ENCODE results near the gene GPR142. TPM values are rescaled to one million over a fixed set of nuclear protein-coding genes. Genes with fewer than 3 reads are reported as not detected.

GPR142 gene
- total and polyA plus RNA-seq, 2 of the 13 experiments (the other 11 are each of a cell fraction or from before 2014, with no cell fraction given): not detected

- CTCF ChIA-PET (ENCODE audit: low intra/inter-chr PET ratio, low total read pairs): no interaction called here
- H3K9ac ChIP-seq (ENCODE audit: insufficient read depth, low read depth, low read length): no peak overlapping the region
- POLR2A ChIA-PET: no interaction called here
Measured at GRCh38 chr17:74337834-74338500, 29.3 kb upstream of the GPR142 start.

More at GRCh38 chr17:74337834-74338500, 29.3 kb upstream of the GPR142 start:
- Histone ChIP-seq H3K4me1 (ENCODE audit: insufficient read depth, low read length) (peaks cover 10% of the 10 kb centered on the region), H3K27ac (ENCODE audit: extremely low read length, insufficient read depth, low read length) (no peak overlapping the region), H3K4me3 (replicated peaks in 1 of 3; ENCODE audit: insufficient read depth in 1 of 3, low read depth in 2 of 3, low read length in 3 of 3) (no peak overlapping the region), H4K20me1 (ENCODE audit: insufficient read depth, low read length) (no peaks in the 10 kb centered on the region), H3K4me2 (ENCODE audit: low read depth, low read length) (no peak overlapping the region), H3K36me3 (replicated peaks in 1 of 2; ENCODE audit: control insufficient read depth in 1 of 2, insufficient read depth in 2 of 2, low read length in 2 of 2) (no peaks in the 10 kb centered on the region), H3K9me3 (ENCODE audit: low read length) (no peaks in the 10 kb centered on the region), H3K79me2 (ENCODE audit: insufficient read depth, low read length) (no peaks in the 10 kb centered on the region), H2AFZ (ENCODE audit: low read length) (no peak overlapping the region), H3K27me3 (ENCODE audit: control insufficient read depth in 1 of 2, insufficient read depth in 2 of 2, low read length in 2 of 2) (peaks cover 7 to 31% of the 10 kb centered on the region in 2 experiments; a peak in 2 of 5 replicates)
- FAIRE-seq (no peak), DNase-seq (ENCODE audit: low spot score) (no peak), ATAC-seq (no peak)
- in situ Hi-C loops (cut with HindIII; ENCODE audit: extremely low pct_ligation_motif_present, low pct_unique_long_range_greater_than_20kb) (no loop called here), intact Hi-C loops (cut with micrococcal nuclease; ENCODE audit: unreplicated experiment) (no loop called here)
- 24% methylated on average over 8 of the region's 12 CpGs for WGBS (ENCODE audit: low lambda C conversion rate)
- TF ChIP-seq NFKB2 (CRISPR knock-in tag; IDR thresholded peaks at IDR 0.05; ENCODE audit: borderline replicate concordance) (no peak), BCLAF1 (IDR thresholded peaks at IDR 0.05) (no peak), ZNF367 (CRISPR knock-in tag; IDR thresholded peaks at IDR 0.05; ENCODE audit: borderline replicate concordance) (no peak), ZNF543 (CRISPR knock-in tag; IDR thresholded peaks at IDR 0.05) (no peak), MBNL3 (CRISPR knock-in tag; conservative IDR thresholded peaks at IDR 0.05) (no peak), AKAP8 (CRISPR knock-in tag; IDR thresholded peaks at IDR 0.05) (no peak), ZNF75D (CRISPR knock-in tag; IDR thresholded peaks at IDR 0.05; ENCODE audit: borderline replicate concordance) (no peak), ZNF792 (CRISPR knock-in tag; IDR thresholded peaks at IDR 0.05) (no peak)
- TF ChIP-seq, protein P1, sequence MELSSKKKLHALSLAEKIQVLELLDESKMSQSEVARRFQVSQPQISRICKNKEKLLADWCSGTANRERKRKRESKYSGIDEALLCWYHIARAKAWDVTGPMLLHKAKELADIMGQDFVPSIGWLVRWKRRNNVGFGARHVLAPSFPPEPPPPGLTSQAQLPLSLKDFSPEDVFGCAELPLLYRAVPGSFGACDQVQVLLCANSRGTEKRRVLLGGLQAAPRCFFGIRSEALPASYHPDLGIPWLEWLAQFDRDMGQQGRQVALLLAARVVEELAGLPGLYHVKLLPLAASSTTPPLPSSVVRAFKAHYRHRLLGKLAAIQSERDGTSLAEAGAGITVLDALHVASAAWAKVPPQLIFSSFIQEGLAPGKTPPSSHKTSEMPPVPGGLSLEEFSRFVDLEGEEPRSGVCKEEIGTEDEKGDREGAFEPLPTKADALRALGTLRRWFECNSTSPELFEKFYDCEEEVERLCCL (CRISPR knock-in tag; IDR thresholded peaks at IDR 0.05; ENCODE audit: borderline replicate concordance): no peak
- TF ChIP-seq, protein P2, sequence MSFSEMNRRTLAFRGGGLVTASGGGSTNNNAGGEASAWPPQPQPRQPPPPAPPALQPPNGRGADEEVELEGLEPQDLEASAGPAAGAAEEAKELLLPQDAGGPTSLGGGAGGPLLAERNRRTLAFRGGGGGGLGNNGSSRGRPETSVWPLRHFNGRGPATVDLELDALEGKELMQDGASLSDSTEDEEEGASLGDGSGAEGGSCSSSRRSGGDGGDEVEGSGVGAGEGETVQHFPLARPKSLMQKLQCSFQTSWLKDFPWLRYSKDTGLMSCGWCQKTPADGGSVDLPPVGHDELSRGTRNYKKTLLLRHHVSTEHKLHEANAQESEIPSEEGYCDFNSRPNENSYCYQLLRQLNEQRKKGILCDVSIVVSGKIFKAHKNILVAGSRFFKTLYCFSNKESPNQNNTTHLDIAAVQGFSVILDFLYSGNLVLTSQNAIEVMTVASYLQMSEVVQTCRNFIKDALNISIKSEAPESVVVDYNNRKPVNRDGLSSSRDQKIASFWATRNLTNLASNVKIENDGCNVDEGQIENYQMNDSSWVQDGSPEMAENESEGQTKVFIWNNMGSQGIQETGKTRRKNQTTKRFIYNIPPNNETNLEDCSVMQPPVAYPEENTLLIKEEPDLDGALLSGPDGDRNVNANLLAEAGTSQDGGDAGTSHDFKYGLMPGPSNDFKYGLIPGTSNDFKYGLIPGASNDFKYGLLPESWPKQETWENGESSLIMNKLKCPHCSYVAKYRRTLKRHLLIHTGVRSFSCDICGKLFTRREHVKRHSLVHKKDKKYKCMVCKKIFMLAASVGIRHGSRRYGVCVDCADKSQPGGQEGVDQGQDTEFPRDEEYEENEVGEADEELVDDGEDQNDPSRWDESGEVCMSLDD (CRISPR knock-in tag; IDR thresholded peaks at IDR 0.05; ENCODE audit: borderline replicate concordance): no peak
- no TSS peak for BruUV-seq (replicated peaks)

Data from HepG2 (cell line).